ENCODE measurements around the gene ZNF512.

DNA sequence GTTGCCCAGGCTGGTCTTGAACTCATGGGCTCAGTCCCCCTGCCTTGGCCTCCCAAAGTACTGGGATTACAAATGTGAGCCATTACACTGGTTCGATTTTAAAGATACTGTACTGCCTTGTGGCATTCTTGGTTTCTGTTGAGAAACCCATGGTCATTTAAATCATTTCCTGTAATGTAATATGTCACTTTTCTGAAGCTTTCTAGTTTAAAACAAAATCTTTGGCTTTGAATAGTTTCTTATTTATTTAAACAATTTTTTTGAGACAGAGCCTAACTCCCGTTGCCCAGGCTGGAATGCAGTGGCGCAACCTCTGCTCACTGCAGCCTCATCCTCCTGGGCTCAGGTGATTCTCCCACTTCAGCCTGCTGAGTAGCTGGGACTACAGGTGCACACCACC is 8.9 kb downstream of the ZNF512 start:
- TF ChIP-seq, protein P1, sequence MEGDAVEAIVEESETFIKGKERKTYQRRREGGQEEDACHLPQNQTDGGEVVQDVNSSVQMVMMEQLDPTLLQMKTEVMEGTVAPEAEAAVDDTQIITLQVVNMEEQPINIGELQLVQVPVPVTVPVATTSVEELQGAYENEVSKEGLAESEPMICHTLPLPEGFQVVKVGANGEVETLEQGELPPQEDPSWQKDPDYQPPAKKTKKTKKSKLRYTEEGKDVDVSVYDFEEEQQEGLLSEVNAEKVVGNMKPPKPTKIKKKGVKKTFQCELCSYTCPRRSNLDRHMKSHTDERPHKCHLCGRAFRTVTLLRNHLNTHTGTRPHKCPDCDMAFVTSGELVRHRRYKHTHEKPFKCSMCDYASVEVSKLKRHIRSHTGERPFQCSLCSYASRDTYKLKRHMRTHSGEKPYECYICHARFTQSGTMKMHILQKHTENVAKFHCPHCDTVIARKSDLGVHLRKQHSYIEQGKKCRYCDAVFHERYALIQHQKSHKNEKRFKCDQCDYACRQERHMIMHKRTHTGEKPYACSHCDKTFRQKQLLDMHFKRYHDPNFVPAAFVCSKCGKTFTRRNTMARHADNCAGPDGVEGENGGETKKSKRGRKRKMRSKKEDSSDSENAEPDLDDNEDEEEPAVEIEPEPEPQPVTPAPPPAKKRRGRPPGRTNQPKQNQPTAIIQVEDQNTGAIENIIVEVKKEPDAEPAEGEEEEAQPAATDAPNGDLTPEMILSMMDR (IDR thresholded peaks at IDR 0.05 in 8 of 11, conservative IDR thresholded peaks at IDR 0.05 in 3 of 11): no peak
- TF ChIP-seq POLR2AphosphoS5 (IDR thresholded peaks at IDR 0.05) (no peak), POLR2A (IDR thresholded peaks at IDR 0.05) (no peak)

All from spleen (tissue), 7 donors.